Liver (tissue), 9 donors: ENCODE measurements around the gene LHCGR. TPM values are rescaled to one million over a fixed set of nuclear protein-coding genes. Genes with fewer than 3 reads are reported as not detected.

Experiments used
- DNase-seq: peaks from one replicate; pipeline ENCODE4 v3.0.0-alpha.2; 2017; ENCODE audit warnings: low spot score
- H3K27ac ChIP-seq, 2 donors: one replicate each; pipeline ENCODE4 v1.7.0; 2013; ENCODE audit warnings: inconsistent platforms in 2 of 2, low read length in 2 of 2, control low read depth in 1 of 2, low read depth in 1 of 2, mild to moderate bottlenecking in 1 of 2
- H3K27me3 ChIP-seq, 4 donors: one replicate each; pipeline versions ENCODE4 v1.6.1 to v1.7.0; 2013; ENCODE audit warnings: low read length in 3 of 4, inconsistent platforms in 1 of 4, mild to moderate bottlenecking in 1 of 4, moderate library complexity in 1 of 4; ENCODE audit not compliant: control insufficient read depth in 4 of 4, insufficient read depth in 4 of 4
- H3K36me3 ChIP-seq, 4 donors: one replicate each; pipeline versions ENCODE4 v1.6.1 to v1.7.0; 2013; ENCODE audit warnings: low read length in 3 of 4, mild to moderate bottlenecking in 3 of 4, low read depth in 1 of 4, moderate library complexity in 1 of 4; ENCODE audit not compliant: control insufficient read depth in 4 of 4, insufficient read depth in 3 of 4
- H3K4me1 ChIP-seq, 4 donors: one replicate each; pipeline versions ENCODE4 v1.6.1 to v1.7.0; 2013; ENCODE audit warnings: low read length in 3 of 4, mild to moderate bottlenecking in 3 of 4, moderate library complexity in 1 of 4; ENCODE audit not compliant: control insufficient read depth in 4 of 4, insufficient read depth in 4 of 4
- H3K4me3 ChIP-seq, 3 donors: one replicate each; pipeline versions ENCODE4 v1.6.1 to v1.7.0; 2013; ENCODE audit warnings: low read length in 3 of 3, control low read depth in 1 of 3, low read depth in 1 of 3, mild to moderate bottlenecking in 1 of 3
- H3K9ac ChIP-seq, 2 donors: one replicate each; pipeline ENCODE4 v1.7.0; 2013; ENCODE audit warnings: low read length in 2 of 2, mild to moderate bottlenecking in 2 of 2, moderate library complexity in 2 of 2, control low read depth in 1 of 2, low read depth in 1 of 2
- H3K9me3 ChIP-seq, 4 donors: one replicate each; pipeline versions ENCODE4 v1.6.1 to v1.7.0; 2013; ENCODE audit warnings: low read length in 3 of 4; ENCODE audit not compliant: control insufficient read depth in 4 of 4
- EGR1 ChIP-seq, 2 donors: IDR thresholded peaks; 2 replicates each; pipeline ENCODE4 v1.6.1; 2016 to 2018; ENCODE audit warnings: antibody characterized with exemption in 2 of 2, low read depth in 2 of 2
- FOXA1 ChIP-seq: IDR thresholded peaks from 2 replicates; pipeline ENCODE4 v1.6.1; 2016; ENCODE audit warnings: antibody characterized with exemption
- FOXA2 ChIP-seq: IDR thresholded peaks from 2 replicates; pipeline ENCODE4 v1.6.1; 2016; ENCODE audit warnings: antibody characterized with exemption
- GABPA ChIP-seq, 2 donors: IDR thresholded peaks in 1 of 2; conservative IDR thresholded peaks in 1 of 2; 2 replicates each; pipeline ENCODE4 v1.6.1; 2016; ENCODE audit warnings: antibody characterized with exemption in 2 of 2, mild to moderate bottlenecking in 1 of 2, moderate library complexity in 1 of 2
- HNF4A ChIP-seq, 2 donors: conservative IDR thresholded peaks; 2 replicates each; pipeline ENCODE4 v1.6.1; 2016; ENCODE audit warnings: antibody characterized with exemption in 2 of 2, mild to moderate bottlenecking in 2 of 2
- HNF4G ChIP-seq: IDR thresholded peaks from 2 replicates; pipeline ENCODE4 v1.6.1; 2016; ENCODE audit warnings: antibody characterized with exemption
- JUND ChIP-seq, 2 donors: IDR thresholded peaks; 2 replicates each; pipeline ENCODE4 v1.6.1; 2016; ENCODE audit warnings: antibody characterized with exemption in 2 of 2
- NR2F2 ChIP-seq: IDR thresholded peaks from 2 replicates; pipeline ENCODE4 v1.6.1; 2016; ENCODE audit warnings: antibody characterized with exemption
- RAD21 ChIP-seq, 2 donors: IDR thresholded peaks; 2 replicates each; pipeline ENCODE4 v1.6.1; 2016; ENCODE audit warnings: antibody characterized with exemption in 2 of 2, mild to moderate bottlenecking in 2 of 2
- RXRA ChIP-seq, 2 donors: IDR thresholded peaks; 2 replicates each; pipeline ENCODE4 v1.6.1; 2017 to 2018; ENCODE audit warnings: antibody characterized with exemption in 2 of 2, mild to moderate bottlenecking in 1 of 2
- SP1 ChIP-seq: IDR thresholded peaks from 2 replicates; pipeline ENCODE4 v1.6.1; 2018; ENCODE audit warnings: antibody characterized with exemption, mild to moderate bottlenecking
- TAF1 ChIP-seq: conservative IDR thresholded peaks from 2 replicates; pipeline ENCODE4 v1.6.1; 2016; ENCODE audit warnings: antibody characterized with exemption, mild to moderate bottlenecking
- YY1 ChIP-seq: IDR thresholded peaks from 2 replicates; pipeline ENCODE4 v1.6.1; 2016; ENCODE audit warnings: antibody characterized with exemption, mild to moderate bottlenecking
- WGBS: extraction: QIAGEN DNeasy Blood & Tissue Kit; methylation state at CpG from one replicate; pipeline ENCODE4 v1.1.7; 2013; 5-methylcytosine and 5-hydroxymethylcytosine counted together
- polyA plus RNA-seq, 2 donors: library from polyadenylated mRNA; stranded (reverse) in 1 of 2; unstranded in 1 of 2; fragments of 200-250 nt in 1 of 2; fragments of >200 nt in 1 of 2; fragmentation: Nextera tagmentation in 1 of 2; extraction: Ambion mirVana in 1 of 2; gene quantifications; one replicate each; pipeline versions ENCODE4 v1.2.1 to v1.2.3, GENCODE V29; 2013 to 2015
- total RNA-seq, 2 donors: library from RNA; depleted of rRNA; stranded (reverse); fragments of >200 nt; gene quantifications; one replicate each; pipeline ENCODE4 v1.2.3, GENCODE V29; 2014
- TF ChIP-seq, protein P1 (sequence below): IDR thresholded peaks from 2 replicates; pipeline ENCODE4 v1.6.1; 2016; ENCODE audit warnings: antibody characterized with exemption
- TF ChIP-seq, protein P2 (sequence below): IDR thresholded peaks from 2 replicates; pipeline ENCODE4 v1.6.1; 2016; ENCODE audit warnings: antibody characterized with exemption, mild to moderate bottlenecking
- TF ChIP-seq, protein P3 (sequence below): IDR thresholded peaks from 2 replicates; pipeline ENCODE4 v1.6.1; 2016; ENCODE audit warnings: antibody characterized with exemption
- TF ChIP-seq, protein P4 (sequence below): IDR thresholded peaks from 2 replicates; pipeline ENCODE4 v1.6.1; 2016; ENCODE audit warnings: antibody characterized with exemption
- TF ChIP-seq, protein P5 (sequence below): fragments of 150-350 bp; IDR thresholded peaks from 2 replicates; pipeline ENCODE4 v1.5.1; 2017; ENCODE audit warnings: improper control_type of control experiment, low read depth, low read length; ENCODE audit not compliant: missing input control
- donor health status: healthy.
- donor health status: healthy.
- donor health status: healthy.
- donor health status: healthy.
- donor health status: healthy.

The LHCGR gene
- total and polyA plus RNA-seq, 4 donors = not detected

DNA sequence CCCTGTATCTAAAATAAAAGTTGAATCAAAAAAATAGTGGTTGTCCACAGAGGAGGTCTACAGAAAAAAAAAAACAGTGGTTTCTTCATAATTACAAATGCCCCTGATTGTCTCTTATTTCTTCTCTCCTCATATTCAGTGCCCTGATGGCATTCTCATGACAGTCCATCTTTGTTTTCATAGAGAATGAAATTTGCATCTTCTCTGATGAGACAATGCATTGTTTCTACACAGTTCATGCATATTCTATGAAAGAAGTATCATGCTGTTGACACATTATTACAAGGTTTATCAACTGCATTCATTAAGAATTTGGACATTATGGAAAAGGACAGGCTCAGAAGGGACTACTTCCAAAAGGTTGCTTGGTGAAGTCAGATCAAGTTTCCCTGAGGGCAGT is 59.5 kb downstream of the LHCGR start:
- H3K4me1 ChIP-seq = no peaks in the 10 kb centered on the region
- H3K9me3 ChIP-seq = no peaks in the 10 kb centered on the region
- no peak overlapping the region for H3K27ac ChIP-seq
- no peak overlapping the region for H3K9ac ChIP-seq
- no peak overlapping the region for H3K4me3 ChIP-seq
- no peaks in the 10 kb centered on the region for H3K27me3 ChIP-seq
- no peak for DNase-seq
- no peak for TF ChIP-seq HNF4G
- TF ChIP-seq, protein P1, sequence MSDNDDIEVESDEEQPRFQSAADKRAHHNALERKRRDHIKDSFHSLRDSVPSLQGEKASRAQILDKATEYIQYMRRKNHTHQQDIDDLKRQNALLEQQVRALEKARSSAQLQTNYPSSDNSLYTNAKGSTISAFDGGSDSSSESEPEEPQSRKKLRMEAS = no peak
- TF ChIP-seq NR2F2 = no peak
- TF ChIP-seq, protein P2, sequence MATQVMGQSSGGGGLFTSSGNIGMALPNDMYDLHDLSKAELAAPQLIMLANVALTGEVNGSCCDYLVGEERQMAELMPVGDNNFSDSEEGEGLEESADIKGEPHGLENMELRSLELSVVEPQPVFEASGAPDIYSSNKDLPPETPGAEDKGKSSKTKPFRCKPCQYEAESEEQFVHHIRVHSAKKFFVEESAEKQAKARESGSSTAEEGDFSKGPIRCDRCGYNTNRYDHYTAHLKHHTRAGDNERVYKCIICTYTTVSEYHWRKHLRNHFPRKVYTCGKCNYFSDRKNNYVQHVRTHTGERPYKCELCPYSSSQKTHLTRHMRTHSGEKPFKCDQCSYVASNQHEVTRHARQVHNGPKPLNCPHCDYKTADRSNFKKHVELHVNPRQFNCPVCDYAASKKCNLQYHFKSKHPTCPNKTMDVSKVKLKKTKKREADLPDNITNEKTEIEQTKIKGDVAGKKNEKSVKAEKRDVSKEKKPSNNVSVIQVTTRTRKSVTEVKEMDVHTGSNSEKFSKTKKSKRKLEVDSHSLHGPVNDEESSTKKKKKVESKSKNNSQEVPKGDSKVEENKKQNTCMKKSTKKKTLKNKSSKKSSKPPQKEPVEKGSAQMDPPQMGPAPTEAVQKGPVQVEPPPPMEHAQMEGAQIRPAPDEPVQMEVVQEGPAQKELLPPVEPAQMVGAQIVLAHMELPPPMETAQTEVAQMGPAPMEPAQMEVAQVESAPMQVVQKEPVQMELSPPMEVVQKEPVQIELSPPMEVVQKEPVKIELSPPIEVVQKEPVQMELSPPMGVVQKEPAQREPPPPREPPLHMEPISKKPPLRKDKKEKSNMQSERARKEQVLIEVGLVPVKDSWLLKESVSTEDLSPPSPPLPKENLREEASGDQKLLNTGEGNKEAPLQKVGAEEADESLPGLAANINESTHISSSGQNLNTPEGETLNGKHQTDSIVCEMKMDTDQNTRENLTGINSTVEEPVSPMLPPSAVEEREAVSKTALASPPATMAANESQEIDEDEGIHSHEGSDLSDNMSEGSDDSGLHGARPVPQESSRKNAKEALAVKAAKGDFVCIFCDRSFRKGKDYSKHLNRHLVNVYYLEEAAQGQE = no peak
- TF ChIP-seq GABPA (IDR thresholded peaks at IDR 0.05 in 1 of 2, conservative IDR thresholded peaks at IDR 0.05 in 1 of 2) = no peak
- TF ChIP-seq HNF4A (conservative IDR thresholded peaks at IDR 0.05) = no peak
- TF ChIP-seq, protein P3, sequence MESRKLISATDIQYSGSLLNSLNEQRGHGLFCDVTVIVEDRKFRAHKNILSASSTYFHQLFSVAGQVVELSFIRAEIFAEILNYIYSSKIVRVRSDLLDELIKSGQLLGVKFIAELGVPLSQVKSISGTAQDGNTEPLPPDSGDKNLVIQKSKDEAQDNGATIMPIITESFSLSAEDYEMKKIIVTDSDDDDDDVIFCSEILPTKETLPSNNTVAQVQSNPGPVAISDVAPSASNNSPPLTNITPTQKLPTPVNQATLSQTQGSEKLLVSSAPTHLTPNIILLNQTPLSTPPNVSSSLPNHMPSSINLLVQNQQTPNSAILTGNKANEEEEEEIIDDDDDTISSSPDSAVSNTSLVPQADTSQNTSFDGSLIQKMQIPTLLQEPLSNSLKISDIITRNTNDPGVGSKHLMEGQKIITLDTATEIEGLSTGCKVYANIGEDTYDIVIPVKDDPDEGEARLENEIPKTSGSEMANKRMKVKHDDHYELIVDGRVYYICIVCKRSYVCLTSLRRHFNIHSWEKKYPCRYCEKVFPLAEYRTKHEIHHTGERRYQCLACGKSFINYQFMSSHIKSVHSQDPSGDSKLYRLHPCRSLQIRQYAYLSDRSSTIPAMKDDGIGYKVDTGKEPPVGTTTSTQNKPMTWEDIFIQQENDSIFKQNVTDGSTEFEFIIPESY = no peak
- TF ChIP-seq, protein P4, sequence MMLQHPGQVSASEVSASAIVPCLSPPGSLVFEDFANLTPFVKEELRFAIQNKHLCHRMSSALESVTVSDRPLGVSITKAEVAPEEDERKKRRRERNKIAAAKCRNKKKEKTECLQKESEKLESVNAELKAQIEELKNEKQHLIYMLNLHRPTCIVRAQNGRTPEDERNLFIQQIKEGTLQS = no peak
- no peak for TF ChIP-seq TAF1
- TF ChIP-seq RAD21 (IDR thresholded peaks at IDR 0.05) = no peak
- TF ChIP-seq, protein P5, sequence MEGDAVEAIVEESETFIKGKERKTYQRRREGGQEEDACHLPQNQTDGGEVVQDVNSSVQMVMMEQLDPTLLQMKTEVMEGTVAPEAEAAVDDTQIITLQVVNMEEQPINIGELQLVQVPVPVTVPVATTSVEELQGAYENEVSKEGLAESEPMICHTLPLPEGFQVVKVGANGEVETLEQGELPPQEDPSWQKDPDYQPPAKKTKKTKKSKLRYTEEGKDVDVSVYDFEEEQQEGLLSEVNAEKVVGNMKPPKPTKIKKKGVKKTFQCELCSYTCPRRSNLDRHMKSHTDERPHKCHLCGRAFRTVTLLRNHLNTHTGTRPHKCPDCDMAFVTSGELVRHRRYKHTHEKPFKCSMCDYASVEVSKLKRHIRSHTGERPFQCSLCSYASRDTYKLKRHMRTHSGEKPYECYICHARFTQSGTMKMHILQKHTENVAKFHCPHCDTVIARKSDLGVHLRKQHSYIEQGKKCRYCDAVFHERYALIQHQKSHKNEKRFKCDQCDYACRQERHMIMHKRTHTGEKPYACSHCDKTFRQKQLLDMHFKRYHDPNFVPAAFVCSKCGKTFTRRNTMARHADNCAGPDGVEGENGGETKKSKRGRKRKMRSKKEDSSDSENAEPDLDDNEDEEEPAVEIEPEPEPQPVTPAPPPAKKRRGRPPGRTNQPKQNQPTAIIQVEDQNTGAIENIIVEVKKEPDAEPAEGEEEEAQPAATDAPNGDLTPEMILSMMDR = no peak
- TF ChIP-seq FOXA1 = no peak
- TF ChIP-seq JUND (IDR thresholded peaks at IDR 0.05) = no peak
- no peak for TF ChIP-seq FOXA2
- H3K36me3 ChIP-seq = no peaks in the 10 kb centered on the region

DNA sequence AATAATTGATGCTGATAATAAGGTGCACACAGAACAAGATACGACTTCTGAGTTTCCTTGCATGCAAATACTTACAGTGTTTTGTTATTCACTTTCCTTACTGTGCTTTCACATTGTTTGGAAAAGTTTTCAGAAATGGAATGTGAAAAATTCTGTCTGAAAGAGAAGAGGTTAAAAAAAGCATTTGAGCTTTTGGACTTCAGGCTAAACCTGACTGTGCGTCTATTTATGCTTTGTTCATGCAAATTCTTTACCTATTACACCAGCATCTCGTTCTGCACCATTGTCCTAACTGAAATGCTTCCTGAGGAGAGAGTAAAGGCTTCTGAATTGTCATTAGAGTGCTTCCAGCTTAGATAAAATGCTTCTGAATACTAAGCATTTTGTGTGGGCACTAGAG is 61.4 kb downstream of the LHCGR start:
- H3K27ac ChIP-seq = no peak overlapping the region
- no peak for DNase-seq
- H3K36me3 ChIP-seq = no peaks in the 10 kb centered on the region
- H3K9me3 ChIP-seq = no peaks in the 10 kb centered on the region
- no peak overlapping the region for H3K9ac ChIP-seq
- H3K27me3 ChIP-seq = no peaks in the 10 kb centered on the region
- H3K4me3 ChIP-seq = no peak overlapping the region
- no peaks in the 10 kb centered on the region for H3K4me1 ChIP-seq
- WGBS = 41% methylated on average over 3 of the region's 3 CpGs
- TF ChIP-seq, protein P1 = no peak
- no peak for TF ChIP-seq FOXA2
- no peak for TF ChIP-seq FOXA1
- TF ChIP-seq, protein P4 = no peak
- TF ChIP-seq EGR1 (IDR thresholded peaks at IDR 0.05; ENCODE audit: low read depth in 2 of 2) = no peak
- TF ChIP-seq, protein P3 = no peak
- TF ChIP-seq NR2F2 = no peak
- TF ChIP-seq YY1 = no peak
- no peak for TF ChIP-seq TAF1
- TF ChIP-seq HNF4G = no peak
- TF ChIP-seq, protein P2 = no peak
- TF ChIP-seq SP1 = no peak
- TF ChIP-seq RXRA (IDR thresholded peaks at IDR 0.05) = no peak
